ENCODE measurements around the gene NFYA.

- TF ChIP-seq RAD21 (conservative IDR thresholded peaks at IDR 0.05 in 1 of 2, IDR thresholded peaks at IDR 0.05 in 1 of 2), result no peak
- no peak for TF ChIP-seq CTCF (IDR thresholded peaks at IDR 0.05)
- no peak for TF ChIP-seq PHF8 (IDR thresholded peaks at IDR 0.05; ENCODE audit: borderline replicate concordance, low read depth)
- TF ChIP-seq POLR2A (IDR thresholded peaks at IDR 0.05; ENCODE audit: low read length), result no peak
Observed at GRCh38 chr6:41036601-41037000, 36.2 kb upstream of the NFYA start.

Data from A549 (cell line).